Endothelial cell of umbilical vein (primary cell): ENCODE results near the gene EPB41L4B. TPM values are rescaled to one million over a fixed set of nuclear protein-coding genes. Genes with fewer than 3 reads are reported as not detected.

Experiments
- BruUV-seq: library from RNA; stranded (reverse); fragments of 400-500 nt; replicated peaks from 2 replicates; lab custom pipeline; 2021; lab: Mats Ljungman, UMichigan
- CTCF ChIA-PET: fragments of 300-600, 350-600 bp; sonication (Branson Sonifier 250); formaldehyde crosslinking; loops from one replicate; lab custom pipeline; 2021; ENCODE audit warnings: antibody characterized with exemption, inconsistent platforms; lab: Charles Lee
- POLR2A ChIA-PET: fragments of 300-600, 350-600 bp; sonication (Branson Sonifier 250); formaldehyde crosslinking; loops from one replicate; lab custom pipeline; 2021; ENCODE audit warnings: antibody characterized with exemption, inconsistent platforms; lab: Charles Lee
- DNase-seq: peaks from one replicate; pipeline ENCODE4 v3.0.0-alpha.2; 2011; ENCODE audit warnings: low read depth, low spot score
- FAIRE-seq: peaks from 2 replicates; lab custom pipeline; 2011; peaks lifted over from hg19 to GRCh38; lab: Jason Lieb, UNC
- H2AFZ ChIP-seq: 2 replicates; pipeline ENCODE4 v1.6.0; 2012; ENCODE audit warnings: low read depth, low read length, control low read depth, inconsistent platforms
- H3K27ac ChIP-seq: 2 replicates; pipeline ENCODE4 v1.5.1; 2011; ENCODE audit warnings: low read depth, mild to moderate bottlenecking, control low read depth, low read length, moderate library complexity; ENCODE audit not compliant: insufficient read depth
- H3K27me3 ChIP-seq, 2 experiments: 2 replicates each; pipeline versions ENCODE4 v1.6.0 to v1.6.1; 2011; ENCODE audit warnings: low read length in 2 of 2, mixed read lengths in 1 of 2; ENCODE audit not compliant: control insufficient read depth in 2 of 2, insufficient read depth in 2 of 2
- H3K36me3 ChIP-seq, 2 experiments: 2 replicates in 1 of 2; 3 replicates in 1 of 2; pipeline ENCODE4 v1.5.1; 2011; ENCODE audit warnings: low read length in 2 of 2, mild to moderate bottlenecking in 1 of 2, moderate library complexity in 1 of 2; ENCODE audit not compliant: control insufficient read depth in 2 of 2, insufficient read depth in 2 of 2; ENCODE audit errors: extremely low read depth in 1 of 2
- H3K4me1 ChIP-seq: 3 replicates; pipeline ENCODE4 v1.5.1; 2011; ENCODE audit warnings: mild to moderate bottlenecking, low read length; ENCODE audit not compliant: control insufficient read depth, insufficient read depth; ENCODE audit errors: extremely low read depth
- H3K4me2 ChIP-seq: 2 replicates; pipeline ENCODE4 v1.6.1; 2011; ENCODE audit warnings: low read length, control low read depth, mixed read lengths; ENCODE audit not compliant: insufficient read depth
- H3K4me3 ChIP-seq, 3 experiments: fragments of 200-600 bp in 1 of 3; sonication (generic), shearing (Covaris generic) in 1 of 3; replicated peaks in 1 of 3; 2 replicates each; pipeline ENCODE4 v1.5.1; 2011 to 2016; ENCODE audit warnings: control low read depth in 3 of 3, low read length in 3 of 3, mild to moderate bottlenecking in 2 of 3, inconsistent platforms in 1 of 3, low read depth in 1 of 3, moderate library complexity in 1 of 3; ENCODE audit not compliant: insufficient read depth in 1 of 3
- H3K79me2 ChIP-seq: 2 replicates; pipeline ENCODE4 v1.6.0; 2012; ENCODE audit warnings: low read length, inconsistent platforms; ENCODE audit not compliant: control insufficient read depth, insufficient read depth
- H3K9ac ChIP-seq: replicated peaks from 2 replicates; pipeline ENCODE3; 2011; ENCODE audit warnings: low read length, control low read depth; ENCODE audit not compliant: insufficient read depth; ENCODE audit errors: extremely low read depth
- H3K9me1 ChIP-seq: replicated peaks from 3 replicates; pipeline ENCODE4 v1.6.0; 2011; ENCODE audit warnings: mild to moderate bottlenecking, low read length; ENCODE audit not compliant: control insufficient read depth, insufficient read depth; ENCODE audit errors: extremely low read depth
- H3K9me3 ChIP-seq: replicated peaks from 2 replicates; pipeline ENCODE4 v1.5.1; 2012; ENCODE audit warnings: low read length, inconsistent platforms; ENCODE audit not compliant: control insufficient read depth, insufficient read depth
- H4K20me1 ChIP-seq: replicated peaks from 2 replicates; pipeline ENCODE3; 2011; ENCODE audit warnings: mild to moderate bottlenecking, low read length; ENCODE audit not compliant: control insufficient read depth, insufficient read depth; ENCODE audit errors: extremely low read depth
- CTCF ChIP-seq, 2 donors: IDR thresholded peaks; 1 replicate in 1 of 2; 2 replicates in 1 of 2; pipeline ENCODE4 v1.5.1; 2011; ENCODE audit warnings: low read length in 2 of 2, mild to moderate bottlenecking in 2 of 2, moderate library complexity in 2 of 2, control low read depth in 1 of 2, inconsistent platforms in 1 of 2, low read depth in 1 of 2; ENCODE audit not compliant: insufficient read depth in 1 of 2; ENCODE audit errors: extremely low read depth in 1 of 2
- EZH2 ChIP-seq: IDR thresholded peaks from 2 replicates; pipeline ENCODE4 v1.6.1; 2012; ENCODE audit warnings: borderline replicate concordance, low read depth, mild to moderate bottlenecking, moderate library complexity, low read length, inconsistent platforms; ENCODE audit not compliant: severe bottlenecking
- FOS ChIP-seq: IDR thresholded peaks from 2 replicates; pipeline ENCODE4 v1.6.1; 2011; ENCODE audit warnings: mild to moderate bottlenecking, low read length, moderate library complexity, borderline replicate concordance; ENCODE audit not compliant: insufficient read depth
- GATA2 ChIP-seq: IDR thresholded peaks from 2 replicates; pipeline ENCODE4 v1.7.0; 2011; ENCODE audit warnings: low read depth, mild to moderate bottlenecking, moderate library complexity, mixed read lengths, low read length; ENCODE audit not compliant: insufficient read length, insufficient read depth
- JUN ChIP-seq: IDR thresholded peaks from 2 replicates; pipeline ENCODE4 v1.6.1; 2011; ENCODE audit warnings: borderline replicate concordance, low read depth; ENCODE audit not compliant: insufficient read length, insufficient read depth
- MAX ChIP-seq: IDR thresholded peaks from 2 replicates; pipeline ENCODE4 v1.6.1; 2011; ENCODE audit not compliant: insufficient read depth, insufficient read length
- MYC ChIP-seq: IDR thresholded peaks from one replicate; pipeline ENCODE4 v1.6.1; 2011; ENCODE audit warnings: mild to moderate bottlenecking, low read depth, low read length
- POLR2A ChIP-seq: IDR thresholded peaks from 2 replicates; pipeline ENCODE4 v1.6.1; 2012; ENCODE audit warnings: low read depth, mild to moderate bottlenecking, control low read depth, low read length
- POLR2AphosphoS5 ChIP-seq: IDR thresholded peaks from 2 replicates; pipeline ENCODE4 v1.6.1; 2012; ENCODE audit warnings: low read depth, mild to moderate bottlenecking, control low read depth, low read length, moderate library complexity; ENCODE audit not compliant: insufficient read depth
- dilution Hi-C: fragments of 300-500 bp; cut with MboI; formaldehyde crosslinking; loops from one replicate; pipeline ENCODE4 v1.15.0; 2019; ENCODE audit warnings: low sequenced_read_pairs; ENCODE audit not compliant: extremely low pct_ligation_motif_present
- intact Hi-C: fragments of 100-400 bp; cut with micrococcal nuclease; formaldehyde crosslinking; loops from one replicate; pipeline ENCODE4 v1.10.0; 2022
- polyA plus RNA-seq, 4 experiments: library from polyadenylated mRNA; depleted of rRNA in 3 of 4; stranded (reverse) in 3 of 4; unstranded in 1 of 4; fragments of >200 nt; gene quantifications; 2 replicates each; pipeline versions ENCODE4 v1.2.1 to v1.2.3, GENCODE V29; 2011 to 2012; ENCODE audit warnings: missing spikeins in 1 of 4
- total RNA-seq: library from RNA; stranded (reverse); gene quantifications from 2 replicates; pipeline ENCODE4 v1.2.3, GENCODE V29; 2021

EPB41L4B gene
- total and polyA plus RNA-seq, 2 donors (not counting 3 experiments of a cell fraction or from before 2014, with no cell fraction given): 0.10 to 0.15 TPM

GRCh38 chr9:109253241-109253636, 67.6 kb downstream of the EPB41L4B start:
- no peak for DNase-seq
- BruUV-seq: no TSS peak
- Histone ChIP-seq H3K9ac (no peak overlapping the region), H3K4me2 (no peak overlapping the region), H3K4me3 (no peak overlapping the region), H3K27ac (no peak overlapping the region), H3K79me2 (no peaks in the 10 kb centered on the region), H3K36me3 (no peaks in the 10 kb centered on the region), H3K4me1 (peaks cover 14% of the 10 kb centered on the region), H3K9me3 (no peaks in the 10 kb centered on the region), H2AFZ (no peak overlapping the region), H4K20me1 (no peaks in the 10 kb centered on the region), H3K9me1 (no peaks in the 10 kb centered on the region), H3K27me3 (peaks cover 0 to 3% of the 10 kb centered on the region in 2 experiments)
- FAIRE-seq: no peak
- ChIA-PET POLR2A (no interaction called here), CTCF (no interaction called here)
- intact Hi-C loops (loop anchor here (5.0 kb wide), 1 partner anchor 71 kb away; no protein-coding TSS in a partner anchor), dilution Hi-C loops (no loop called here)
- no peak for TF ChIP-seq POLR2A
- TF ChIP-seq MYC: no peak
- TF ChIP-seq CTCF (IDR thresholded peaks at IDR 0.05; ENCODE audit: extremely low read depth in 1 of 2, insufficient read depth in 1 of 2, low read depth in 1 of 2, low read length in 2 of 2): no peak
- no peak for TF ChIP-seq GATA2
- TF ChIP-seq POLR2AphosphoS5: no peak
- TF ChIP-seq MAX: no peak
- no peak for TF ChIP-seq FOS
- no peak for TF ChIP-seq JUN
- no peak for TF ChIP-seq EZH2
